H1 (cell line): ENCODE results near the gene STARD7. TPM values are rescaled to one million over a fixed set of nuclear protein-coding genes. Genes with fewer than 3 reads are reported as not detected.

ENCODE experiments used
- CTCF ChIA-PET: fragments of 300-600 bp; sonication (Branson Sonifier 250); formaldehyde crosslinking; loops from one replicate; lab custom pipeline; 2021; ENCODE audit not compliant: partially characterized antibody; lab: Charles Lee
- POLR2A ChIA-PET: fragments of 300-600 bp; sonication (Branson Sonifier 250); formaldehyde crosslinking; loops from one replicate; lab custom pipeline; 2021; ENCODE audit warnings: inconsistent platforms; ENCODE audit not compliant: partially characterized antibody; lab: Charles Lee
- DNase-seq, 2 experiments: peaks; one replicate each; pipeline versions ENCODE4 v3.0.0 to v3.0.0-alpha.2; 2010 to 2022; ENCODE audit warnings: low spot score in 2 of 2, low read depth in 1 of 2, mixed read lengths in 1 of 2
- FAIRE-seq: peaks from 2 replicates; lab custom pipeline; 2011; peaks lifted over from hg19 to GRCh38; lab: Jason Lieb, UNC
- H2AFZ ChIP-seq: 2 replicates; pipeline ENCODE4 v1.8.1; 2012; ENCODE audit warnings: low read length, inconsistent platforms
- H2AK5ac ChIP-seq: 2 replicates; pipeline ENCODE4 v1.6.1; 2013; ENCODE audit warnings: low read depth, low read length
- H2BK120ac ChIP-seq: replicated peaks from 2 replicates; pipeline ENCODE3; 2013; ENCODE audit warnings: low read depth, low read length, inconsistent platforms
- H2BK12ac ChIP-seq: 2 replicates; pipeline ENCODE4 v1.6.1; 2013; ENCODE audit warnings: low read depth, low read length
- H2BK15ac ChIP-seq: 2 replicates; pipeline ENCODE4 v1.6.1; 2013; ENCODE audit warnings: low read length
- H2BK20ac ChIP-seq: 2 replicates; pipeline ENCODE4 v1.6.1; 2013; ENCODE audit warnings: low read length
- H2BK5ac ChIP-seq: 2 replicates; pipeline ENCODE4 v1.6.1; 2013; ENCODE audit warnings: low read depth, low read length
- H3K14ac ChIP-seq: 2 replicates; pipeline ENCODE4 v1.6.1; 2013; ENCODE audit warnings: inconsistent platforms; ENCODE audit not compliant: insufficient read length
- H3K18ac ChIP-seq: 2 replicates; pipeline ENCODE4 v1.6.1; 2013; ENCODE audit warnings: low read length; ENCODE audit errors: extremely low read depth
- H3K23ac ChIP-seq: 2 replicates; pipeline ENCODE4 v1.6.1; 2013; ENCODE audit warnings: inconsistent platforms; ENCODE audit not compliant: insufficient read length
- H3K23me2 ChIP-seq: 2 replicates; pipeline ENCODE4 v1.6.1; 2013; ENCODE audit warnings: low read depth, low read length
- H3K27ac ChIP-seq: 2 replicates; pipeline ENCODE4 v1.6.1; 2011; ENCODE audit warnings: low read depth, low read length, inconsistent platforms
- H3K27me3 ChIP-seq, 4 experiments: replicated peaks in 1 of 4; 1 replicate in 1 of 4; 2 replicates in 3 of 4; pipeline versions ENCODE4 v1.6.1 to v1.8.1; 2011 to 2013; ENCODE audit warnings: low read length in 3 of 4, mild to moderate bottlenecking in 3 of 4, inconsistent platforms in 2 of 4, mixed read lengths in 2 of 4, moderate library complexity in 1 of 4; ENCODE audit not compliant: control insufficient read depth in 3 of 4, insufficient read depth in 3 of 4; ENCODE audit errors: extremely low read depth in 1 of 4
- H3K36me3 ChIP-seq, 4 experiments: 2 replicates each; pipeline versions ENCODE4 v1.6.1 to v1.8.1; 2011 to 2013; ENCODE audit warnings: mild to moderate bottlenecking in 4 of 4, low read length in 3 of 4, moderate library complexity in 2 of 4, control low read depth in 1 of 4, inconsistent platforms in 1 of 4; ENCODE audit not compliant: insufficient read depth in 4 of 4, control insufficient read depth in 2 of 4
- H3K4ac ChIP-seq: replicated peaks from 2 replicates; pipeline ENCODE3; 2013; ENCODE audit warnings: low read length, low read depth, mixed read lengths, inconsistent platforms; ENCODE audit not compliant: insufficient read length
- H3K4me1 ChIP-seq, 4 experiments: replicated peaks in 1 of 4; 1 replicate in 1 of 4; 2 replicates in 3 of 4; pipeline versions ENCODE4 v1.6.1 to v1.8.1; 2011 to 2013; ENCODE audit warnings: low read length in 3 of 4, inconsistent platforms in 2 of 4, mixed read lengths in 1 of 4; ENCODE audit not compliant: insufficient read depth in 4 of 4, control insufficient read depth in 3 of 4
- H3K4me2 ChIP-seq, 2 experiments: 2 replicates each; pipeline versions ENCODE4 v1.6.1 to v1.8.1; 2011 to 2013; ENCODE audit warnings: low read depth in 2 of 2, low read length in 2 of 2, control low read depth in 1 of 2, inconsistent platforms in 1 of 2, mild to moderate bottlenecking in 1 of 2; ENCODE audit not compliant: insufficient read depth in 1 of 2
- H3K4me3 ChIP-seq, 4 experiments: fragments of 200-600, 300-600 bp in 1 of 4; sonication (generic), shearing (Covaris generic), sonication (Bioruptor Twin) in 1 of 4; 2 replicates each; pipeline versions ENCODE4 v1.5.1 to v1.8.1; 2011 to 2016; ENCODE audit warnings: low read length in 4 of 4, low read depth in 3 of 4, control low read depth in 2 of 4, inconsistent platforms in 2 of 4, mild to moderate bottlenecking in 2 of 4, mixed read lengths in 1 of 4, moderate library complexity in 1 of 4; ENCODE audit not compliant: insufficient read depth in 2 of 4; ENCODE audit errors: extremely low read depth in 1 of 4
- H3K56ac ChIP-seq: replicated peaks from 2 replicates; pipeline ENCODE3; 2013; ENCODE audit warnings: low read depth, mild to moderate bottlenecking, mixed read lengths, low read length, inconsistent platforms; ENCODE audit not compliant: insufficient read length
- H3K79me1 ChIP-seq: 2 replicates; pipeline ENCODE4 v1.6.1; 2013; ENCODE audit warnings: low read depth, low read length, control low read depth
- H3K79me2 ChIP-seq, 2 experiments: 2 replicates each; pipeline versions ENCODE4 v1.6.1 to v1.8.1; 2012 to 2013; ENCODE audit warnings: low read length in 2 of 2, mild to moderate bottlenecking in 2 of 2, inconsistent platforms in 1 of 2; ENCODE audit not compliant: insufficient read depth in 2 of 2, control insufficient read depth in 1 of 2
- H3K9ac ChIP-seq, 4 experiments: replicated peaks in 1 of 4; 1 replicate in 1 of 4; 2 replicates in 3 of 4; pipeline versions ENCODE4 v1.6.1 to v1.8.1; 2011 to 2013; ENCODE audit warnings: low read depth in 3 of 4, low read length in 3 of 4, control low read depth in 2 of 4, mild to moderate bottlenecking in 2 of 4, moderate library complexity in 2 of 4, inconsistent platforms in 1 of 4; ENCODE audit errors: extremely low read depth in 1 of 4
- H3K9me3 ChIP-seq, 2 experiments: 2 replicates each; pipeline versions ENCODE4 v1.6.1 to v1.8.1; 2012 to 2013; ENCODE audit warnings: mild to moderate bottlenecking in 2 of 2, moderate library complexity in 2 of 2, control low read depth in 1 of 2, inconsistent platforms in 1 of 2, low read depth in 1 of 2, low read length in 1 of 2, mixed read lengths in 1 of 2; ENCODE audit not compliant: insufficient read depth in 2 of 2
- H4K20me1 ChIP-seq, 2 experiments: replicated peaks in 1 of 2; 2 replicates each; pipeline versions ENCODE3 to v1.8.1; 2011 to 2013; ENCODE audit warnings: inconsistent platforms in 2 of 2, low read length in 2 of 2, mild to moderate bottlenecking in 1 of 2; ENCODE audit not compliant: insufficient read depth in 2 of 2, control insufficient read depth in 1 of 2
- H4K5ac ChIP-seq: 2 replicates; pipeline ENCODE4 v1.6.1; 2013; ENCODE audit warnings: low read length, low read depth, mixed read lengths, inconsistent platforms; ENCODE audit not compliant: insufficient read length
- H4K8ac ChIP-seq: 2 replicates; pipeline ENCODE4 v1.8.0; 2013; ENCODE audit warnings: mild to moderate bottlenecking, moderate library complexity, low read length, inconsistent platforms; ENCODE audit not compliant: insufficient read depth; ENCODE audit errors: extremely low read depth
- H4K91ac ChIP-seq: replicated peaks from 2 replicates; pipeline ENCODE3; 2013; ENCODE audit warnings: low read length, mixed read lengths, inconsistent platforms; ENCODE audit not compliant: insufficient read length
- ASH2L ChIP-seq: fragments of 200-600, 300-600 bp; sonication (generic); IDR thresholded peaks from one replicate; pipeline ENCODE4 v1.7.1; 2017; ENCODE audit warnings: low read length
- KDM4A ChIP-seq: IDR thresholded peaks from one replicate; pipeline ENCODE4 v1.7.1; 2012; ENCODE audit warnings: low read depth, mild to moderate bottlenecking, moderate library complexity, low read length, inconsistent platforms; ENCODE audit not compliant: severe bottlenecking
- RBBP5 ChIP-seq: IDR thresholded peaks from 2 replicates; pipeline ENCODE4 v1.7.1; 2012; ENCODE audit warnings: low read depth, mild to moderate bottlenecking, inconsistent platforms, low read length, moderate library complexity, borderline replicate concordance
- SAP30 ChIP-seq: fragments of 300-600 bp; sonication (generic); IDR thresholded peaks from 2 replicates; pipeline ENCODE4 v1.7.1; 2012; ENCODE audit warnings: low read length, moderate library complexity, mild to moderate bottlenecking, inconsistent platforms; ENCODE audit not compliant: insufficient read depth, insufficient replicate concordance
- TAF7 ChIP-seq: optimal IDR thresholded peaks from 2 replicates; pipeline ENCODE3; 2011; ENCODE audit warnings: low read depth, mild to moderate bottlenecking, inconsistent platforms, low read length, moderate library complexity, borderline replicate concordance
- ZNF274 ChIP-seq: IDR thresholded peaks from 2 replicates; pipeline ENCODE4 v1.7.0; 2012; ENCODE audit warnings: low read length, borderline replicate concordance; ENCODE audit errors: extremely low read depth
- WGBS, 2 experiments: shearing (Covaris generic) in 1 of 2; methylation state at CpG; one replicate each; pipeline versions ENCODE4 v1.1.6 to v1.1.7; 2013 to 2015; ENCODE audit warnings: low lambda C conversion rate in 2 of 2, mixed read lengths in 2 of 2, inconsistent platforms in 1 of 2, low coverage in 1 of 2, missing lambda C conversion rate in 1 of 2; ENCODE audit not compliant: insufficient replicate concordance in 2 of 2, insufficient coverage in 1 of 2, insufficient read length in 1 of 2; ENCODE audit errors: extremely low coverage in 1 of 2, missing lambda C conversion rate in 1 of 2; 5-methylcytosine and 5-hydroxymethylcytosine counted together
- polyA plus RNA-seq, 7 experiments: library from polyadenylated mRNA; depleted of rRNA in 3 of 7; stranded (reverse) in 5 of 7; unstranded in 2 of 7; fragments of >200 nt in 5 of 7; fragments of 200-250 nt in 2 of 7; gene quantifications; 1 replicate in 5 of 7; 2 replicates in 1 of 7; 4 replicates in 1 of 7; pipeline versions ENCODE4 v1.2.1 to v1.2.3, GENCODE V29; 2011 to 2013; ENCODE audit warnings: missing spikeins in 2 of 7, mixed read lengths in 2 of 7
- total RNA-seq: library from RNA; stranded (reverse); fragmentation: NEBNext Ultra II Directional; extraction: Animal tissue kit (Norgen Biotek cat#: 25700); gene quantifications from 2 replicates; pipeline ENCODE4 v1.2.1, GENCODE V29; 2021

Gene STARD7
- total and polyA plus RNA-seq, 2 of the 8 experiments (the other 6 are each of a cell fraction or from before 2014, with no cell fraction given): 89.1 to 200 TPM

DNA sequence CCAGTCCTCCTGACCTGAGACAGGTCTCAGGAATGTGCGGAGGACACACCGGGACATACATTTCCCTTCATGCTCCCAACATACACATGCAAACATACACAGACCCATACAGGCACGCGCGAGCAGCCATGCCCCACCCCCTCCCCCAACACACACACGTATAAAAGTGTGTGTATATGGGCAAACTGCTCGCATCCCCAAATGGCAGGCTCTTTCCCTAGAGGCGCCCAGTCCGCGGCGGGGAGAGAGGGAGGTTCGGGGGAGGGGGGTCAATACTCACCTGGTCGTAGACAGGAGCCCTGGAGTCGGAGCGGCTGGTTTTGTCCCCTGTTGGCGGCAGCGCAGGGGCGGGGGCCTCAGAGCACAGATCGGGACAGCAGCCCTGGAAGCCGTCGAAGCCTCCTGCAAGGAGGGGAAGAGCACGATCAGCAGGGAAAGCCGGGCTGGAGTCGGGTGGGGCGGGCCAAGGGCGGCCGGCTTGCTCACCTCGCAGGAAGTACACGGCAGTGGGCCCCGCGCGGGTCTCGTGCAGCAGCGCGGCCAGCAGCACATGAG, 64.1 kb downstream of the STARD7 start:
- TF ChIP-seq SAP30 (peak; percentile 47), ASH2L (peak; percentile 16), ZNF274 (no peak), RBBP5 (peak; percentile 44; the same call in 1 of the 2 replicates), TAF7 (peak; percentile 59), KDM4A (peak; percentile 83)
- peak overlapping the region; percentile 75; the same call in 1 of the 2 replicates for H2BK12ac ChIP-seq
- H4K91ac ChIP-seq: peak overlapping the region; percentile 73
- no peaks in the 10 kb centered on the region for H3K36me3 ChIP-seq
- peak overlapping the region; percentile 87; the same call in 1 of the 2 replicates for H3K18ac ChIP-seq
- H4K5ac ChIP-seq: no peak overlapping the region
- H3K14ac ChIP-seq: no peak overlapping the region
- H4K20me1 ChIP-seq: no peaks in the 10 kb centered on the region
- H3K4me2 ChIP-seq: peak overlapping the region; percentile 66 to 89
- no peak overlapping the region for H2BK5ac ChIP-seq
- H3K56ac ChIP-seq: no peak overlapping the region
- ChIA-PET POLR2A (interaction anchor here (0.5 to 2.0 kb wide), 9 partner anchors 12 to 1072 kb away, joined by 3 to 6 read pairs (median 3); partner anchors contain the start of genes ADRA2B and STARD7), CTCF (interaction anchor here (0.8 to 13.4 kb wide), 10 partner anchors 6 to 126 kb away, joined by 3 to 155 read pairs (median 6); partner anchors contain the start of gene ADRA2B)
- H3K23ac ChIP-seq: no peak overlapping the region
- WGBS, 2 experiments: 9% methylated on average over 30 of the region's 35 CpGs; no CpG with 5 or more reads in 1 of the 2 experiments
- peaks cover 0 to 42% (median 30%) of the 10 kb centered on the region in 4 experiments; a peak in 6 of 7 replicates for H3K4me1 ChIP-seq
- no peaks in the 10 kb centered on the region for H3K79me2 ChIP-seq
- H3K23me2 ChIP-seq: peaks cover 7% of the 10 kb centered on the region
- H4K8ac ChIP-seq: peak overlapping the region; percentile 95
- no peaks in the 10 kb centered on the region for H3K9me3 ChIP-seq
- DNase-seq: peak in 1 of 2 experiments; percentile 68
- H2AK5ac ChIP-seq: no peak overlapping the region
- no peak overlapping the region for H2BK20ac ChIP-seq
- no peak overlapping the region; the same call in 1 of the 2 replicates for H2AFZ ChIP-seq
- H3K27me3 ChIP-seq: peaks cover 4 to 30% (median 20%) of the 10 kb centered on the region in 4 experiments; a peak in 6 of 7 replicates
- no peak overlapping the region for H3K27ac ChIP-seq
- H3K4ac ChIP-seq: peak overlapping the region; percentile 83
- FAIRE-seq: no peak
- peak overlapping the region; percentile 90; the same call in 1 of the 2 replicates for H2BK15ac ChIP-seq
- no peaks in the 10 kb centered on the region for H3K79me1 ChIP-seq
- no peak overlapping the region for H2BK120ac ChIP-seq
- peak overlapping the region; percentile 30 to 88 (median 54); a peak in 5 of 7 replicates for H3K9ac ChIP-seq
- peak overlapping the region; percentile 38 to 69 (median 41) for H3K4me3 ChIP-seq
